ENCODE results near the gene METTL13.

METTL13 gene

DNA sequence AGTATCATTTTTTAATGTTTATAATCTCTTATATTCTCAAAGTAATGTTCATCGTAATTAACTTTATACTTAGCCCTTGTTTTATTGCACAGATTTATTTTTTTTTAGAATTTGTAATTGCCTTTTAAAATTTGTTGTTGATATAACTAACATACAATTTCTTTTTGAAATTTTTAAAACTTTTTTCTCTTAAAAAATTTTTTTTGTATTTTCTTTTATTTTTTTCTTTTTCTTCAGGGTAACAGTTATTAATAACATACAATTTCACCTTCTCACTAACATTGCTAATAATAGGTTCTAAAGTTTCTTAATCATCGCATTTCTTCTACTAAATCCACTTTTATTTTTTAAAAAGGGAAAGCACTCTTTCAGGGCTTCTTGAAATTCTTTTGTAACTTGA is 28.3 kb upstream of the METTL13 start:
- Histone ChIP-seq H2AFZ (ENCODE audit: low read length) (no peak overlapping the region), H3K4me1 (ENCODE audit: low read length) (no peaks in the 10 kb centered on the region), H3K9ac (ENCODE audit: low read length) (no peak overlapping the region), H3K4me3 (ENCODE audit: low read length) (no peak overlapping the region), H4K20me1 (ENCODE audit: insufficient read depth, low read length) (no peaks in the 10 kb centered on the region), H3K27ac (ENCODE audit: low read length) (no peak overlapping the region), H3K9me3 (replicated peaks; ENCODE audit: insufficient read depth, low read length) (no peaks in the 10 kb centered on the region), H3K4me2 (ENCODE audit: low read depth, low read length) (no peak overlapping the region), H3K36me3 (replicated peaks; ENCODE audit: insufficient read depth, low read length) (no peaks in the 10 kb centered on the region), H3K27me3 (replicated peaks; ENCODE audit: insufficient read depth, low read length) (no peaks in the 10 kb centered on the region), H3F3A (ENCODE audit: insufficient read depth, low read length) (no peaks in the 10 kb centered on the region), H3K9me2 (replicated peaks; ENCODE audit: insufficient read depth, low read length) (no peaks in the 10 kb centered on the region), H3K79me2 (ENCODE audit: low read length) (no peaks in the 10 kb centered on the region)
- DNase-seq = no peak
- no peak for TF ChIP-seq EZH2phosphoT487 (IDR thresholded peaks at IDR 0.05; ENCODE audit: low read length)
- TF ChIP-seq, protein P1, sequence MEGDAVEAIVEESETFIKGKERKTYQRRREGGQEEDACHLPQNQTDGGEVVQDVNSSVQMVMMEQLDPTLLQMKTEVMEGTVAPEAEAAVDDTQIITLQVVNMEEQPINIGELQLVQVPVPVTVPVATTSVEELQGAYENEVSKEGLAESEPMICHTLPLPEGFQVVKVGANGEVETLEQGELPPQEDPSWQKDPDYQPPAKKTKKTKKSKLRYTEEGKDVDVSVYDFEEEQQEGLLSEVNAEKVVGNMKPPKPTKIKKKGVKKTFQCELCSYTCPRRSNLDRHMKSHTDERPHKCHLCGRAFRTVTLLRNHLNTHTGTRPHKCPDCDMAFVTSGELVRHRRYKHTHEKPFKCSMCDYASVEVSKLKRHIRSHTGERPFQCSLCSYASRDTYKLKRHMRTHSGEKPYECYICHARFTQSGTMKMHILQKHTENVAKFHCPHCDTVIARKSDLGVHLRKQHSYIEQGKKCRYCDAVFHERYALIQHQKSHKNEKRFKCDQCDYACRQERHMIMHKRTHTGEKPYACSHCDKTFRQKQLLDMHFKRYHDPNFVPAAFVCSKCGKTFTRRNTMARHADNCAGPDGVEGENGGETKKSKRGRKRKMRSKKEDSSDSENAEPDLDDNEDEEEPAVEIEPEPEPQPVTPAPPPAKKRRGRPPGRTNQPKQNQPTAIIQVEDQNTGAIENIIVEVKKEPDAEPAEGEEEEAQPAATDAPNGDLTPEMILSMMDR (IDR thresholded peaks at IDR 0.05; ENCODE audit: low read length) = no peak

DNA sequence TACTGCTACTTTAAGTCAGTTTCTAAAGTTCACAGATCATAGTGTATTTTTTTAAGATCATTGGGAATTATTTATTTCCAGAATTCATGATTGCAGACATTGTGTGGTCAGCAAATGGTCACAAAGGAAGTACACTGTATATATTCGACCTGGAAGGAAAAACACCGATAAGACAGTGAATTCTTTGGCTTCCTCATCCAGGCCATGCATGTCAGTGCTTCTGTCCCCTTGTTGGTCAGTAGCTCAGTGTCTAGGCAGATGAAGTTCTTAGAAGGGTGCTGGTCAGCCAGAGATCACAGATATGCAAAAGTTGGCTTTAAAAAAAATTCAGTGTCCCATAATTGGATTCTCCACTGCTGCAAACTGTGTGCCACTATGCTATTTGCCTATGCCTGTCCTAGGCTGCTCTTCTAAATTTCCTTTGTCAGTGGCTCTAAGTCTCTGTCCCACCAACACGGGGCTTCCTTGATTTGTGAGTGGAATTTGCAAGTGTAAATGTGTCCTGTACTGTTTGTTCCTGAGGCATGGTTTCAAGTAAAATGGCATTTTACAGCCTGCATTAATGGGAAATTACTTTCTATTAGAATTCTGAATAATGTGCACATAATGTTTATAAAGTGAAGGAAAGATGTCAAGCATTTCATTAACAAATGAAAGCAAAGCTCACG is 27.6 kb upstream of the METTL13 start:
- no peak overlapping the region for H3K4me2 ChIP-seq (ENCODE audit: low read depth, low read length)
- H2AFZ ChIP-seq (ENCODE audit: low read length) = no peak overlapping the region
- H3K9me2 ChIP-seq (replicated peaks; ENCODE audit: insufficient read depth, low read length) = no peaks in the 10 kb centered on the region
- no peaks in the 10 kb centered on the region for H4K20me1 ChIP-seq (ENCODE audit: insufficient read depth, low read length)
- no peak overlapping the region for H3K9ac ChIP-seq (ENCODE audit: low read length)
- H3F3A ChIP-seq (ENCODE audit: insufficient read depth, low read length) = no peaks in the 10 kb centered on the region
- H3K36me3 ChIP-seq (replicated peaks; ENCODE audit: insufficient read depth, low read length) = no peaks in the 10 kb centered on the region
- DNase-seq = no peak
- H3K4me1 ChIP-seq (ENCODE audit: low read length) = no peaks in the 10 kb centered on the region
- H3K79me2 ChIP-seq (ENCODE audit: low read length) = no peaks in the 10 kb centered on the region
- H3K4me3 ChIP-seq (ENCODE audit: low read length) = no peak overlapping the region
- no peaks in the 10 kb centered on the region for H3K27me3 ChIP-seq (replicated peaks; ENCODE audit: insufficient read depth, low read length)
- no peaks in the 10 kb centered on the region for H3K9me3 ChIP-seq (replicated peaks; ENCODE audit: insufficient read depth, low read length)
- TF ChIP-seq, protein P1 (IDR thresholded peaks at IDR 0.05; ENCODE audit: low read length) = no peak
- TF ChIP-seq EZH2phosphoT487 (IDR thresholded peaks at IDR 0.05; ENCODE audit: low read length) (no peak), EZH2 (optimal IDR thresholded peaks at IDR 0.05; ENCODE audit: low read depth, low read length) (no peak)
- H3K27ac ChIP-seq (ENCODE audit: low read length) = no peak overlapping the region

DNA sequence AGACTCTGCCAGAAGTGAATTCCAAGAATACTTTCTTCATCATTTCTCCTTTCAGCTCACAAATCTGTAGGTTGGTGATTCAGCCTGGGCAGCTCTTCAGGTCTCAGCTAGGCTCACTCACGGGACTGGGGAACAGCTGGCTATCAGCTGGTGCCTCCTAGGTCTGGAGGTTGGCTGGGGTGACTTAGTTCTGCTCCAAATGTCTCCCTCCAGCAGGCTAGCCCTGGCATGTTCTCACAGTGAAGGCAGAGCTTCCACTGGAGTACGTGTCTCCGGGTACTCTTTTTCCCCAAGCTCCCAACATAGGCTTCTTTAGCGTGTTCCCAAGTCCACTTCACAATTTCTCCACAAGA is 27.1 kb upstream of the METTL13 start:
- H3K9me3 ChIP-seq (replicated peaks; ENCODE audit: insufficient read depth, low read length) = no peaks in the 10 kb centered on the region
- no peaks in the 10 kb centered on the region for H3K36me3 ChIP-seq (replicated peaks; ENCODE audit: insufficient read depth, low read length)
- no peaks in the 10 kb centered on the region for H3F3A ChIP-seq (ENCODE audit: insufficient read depth, low read length)
- TF ChIP-seq EZH2 (optimal IDR thresholded peaks at IDR 0.05; ENCODE audit: low read depth, low read length) = no peak
- TF ChIP-seq, protein P1 (IDR thresholded peaks at IDR 0.05; ENCODE audit: low read length) = no peak
- TF ChIP-seq EZH2phosphoT487 (IDR thresholded peaks at IDR 0.05; ENCODE audit: low read length) = no peak
- no peaks in the 10 kb centered on the region for H3K4me1 ChIP-seq (ENCODE audit: low read length)
- H4K20me1 ChIP-seq (ENCODE audit: insufficient read depth, low read length) = no peaks in the 10 kb centered on the region
- no peak overlapping the region for H3K4me3 ChIP-seq (ENCODE audit: low read length)
- H3K27me3 ChIP-seq (replicated peaks; ENCODE audit: insufficient read depth, low read length) = no peaks in the 10 kb centered on the region
- H3K9me2 ChIP-seq (replicated peaks; ENCODE audit: insufficient read depth, low read length) = no peaks in the 10 kb centered on the region
- no peak overlapping the region for H3K27ac ChIP-seq (ENCODE audit: low read length)
- no peaks in the 10 kb centered on the region for H3K79me2 ChIP-seq (ENCODE audit: low read length)
- H3K9ac ChIP-seq (ENCODE audit: low read length) = no peak overlapping the region
- no peak overlapping the region for H2AFZ ChIP-seq (ENCODE audit: low read length)
- no peak for DNase-seq
- no peak overlapping the region for H3K4me2 ChIP-seq (ENCODE audit: low read depth, low read length)
